Activated CD4-positive, CD25-positive, alpha-beta regulatory T cell treated with anti-CD3 and anti-CD28 coated beads, Interleukin-2, amount 50 U/mL, for 24 hours (primary cell): ENCODE results near the gene ABCA1.
"Not testable (repeated sequence)": the region's sequence is repeated elsewhere in the genome, so short reads cannot be mapped to it uniquely, and the experiment has no call there.

Source experiments
- ATAC-seq, 2 donors: fragments of 150-1000 bp; cut with Tn5 transposase; one replicate each; pipeline ENCODE4 v1.10.0; 2021; ENCODE audit warnings: mild to moderate bottlenecking in 1 of 2, moderate library complexity in 1 of 2

Gene ABCA1

GRCh38 chr9:104868303-104868686 is 59.7 kb downstream of the ABCA1 start:
- no peak for ATAC-seq

- ATAC-seq, result no peak
Observed at GRCh38 chr9:104866191-104866590, 61.8 kb downstream of the ABCA1 start.

DNA sequence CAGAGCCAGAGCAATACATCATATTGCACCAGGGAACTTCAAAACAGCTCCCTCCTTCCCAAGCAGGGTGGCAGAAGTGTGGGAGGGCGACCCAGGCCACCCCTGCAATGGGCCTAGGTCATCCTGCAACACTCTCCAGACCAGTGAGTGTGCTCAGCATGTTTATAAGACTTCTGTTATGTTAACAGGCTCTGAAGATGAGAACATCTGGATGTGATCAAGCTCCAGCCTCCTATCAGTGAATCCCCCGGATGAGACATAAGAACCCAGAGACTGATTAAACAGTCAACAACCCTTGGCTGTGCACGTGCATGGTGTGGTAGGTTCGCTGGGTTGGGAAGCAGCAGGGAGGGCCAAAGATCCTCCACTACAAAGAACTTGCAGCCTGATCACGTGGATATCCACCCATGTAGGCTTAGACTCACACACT is 63.3 kb downstream of the ABCA1 start:
- ATAC-seq, result no peak

DNA sequence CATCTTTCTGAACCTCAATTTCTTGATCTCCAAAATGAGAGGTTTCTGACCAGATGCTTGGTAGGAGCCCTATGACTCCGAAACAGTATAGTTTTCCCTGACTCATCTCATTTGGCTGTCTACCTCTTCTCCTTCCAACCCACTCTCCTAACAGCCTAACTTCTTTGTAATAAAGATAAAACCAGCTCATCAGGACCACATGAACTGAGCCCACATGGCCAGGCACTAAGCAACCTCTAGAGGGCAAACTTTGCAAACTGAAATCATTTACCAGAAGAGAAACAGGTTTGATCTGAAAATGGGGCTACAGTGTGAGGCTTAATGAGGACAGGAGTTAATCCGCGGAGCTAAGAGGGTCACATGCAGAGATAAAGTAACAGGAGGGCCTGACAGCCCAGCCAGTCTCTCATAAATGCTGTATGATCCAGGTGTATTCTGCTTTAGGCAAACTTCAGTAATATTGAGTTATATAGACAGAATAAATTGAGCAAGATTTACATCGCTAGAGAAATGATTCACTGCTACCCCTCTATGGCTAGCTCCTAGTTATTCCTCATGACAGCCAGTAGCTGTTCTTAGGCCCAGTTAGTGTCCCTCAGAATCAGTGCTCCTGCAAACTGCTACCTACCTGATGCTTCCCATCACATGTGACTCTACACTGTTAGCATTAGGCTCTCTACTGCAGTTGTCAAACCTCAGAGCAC is 64.6 kb downstream of the ABCA1 start:
- ATAC-seq, result peak; percentile 73 to 75

DNA sequence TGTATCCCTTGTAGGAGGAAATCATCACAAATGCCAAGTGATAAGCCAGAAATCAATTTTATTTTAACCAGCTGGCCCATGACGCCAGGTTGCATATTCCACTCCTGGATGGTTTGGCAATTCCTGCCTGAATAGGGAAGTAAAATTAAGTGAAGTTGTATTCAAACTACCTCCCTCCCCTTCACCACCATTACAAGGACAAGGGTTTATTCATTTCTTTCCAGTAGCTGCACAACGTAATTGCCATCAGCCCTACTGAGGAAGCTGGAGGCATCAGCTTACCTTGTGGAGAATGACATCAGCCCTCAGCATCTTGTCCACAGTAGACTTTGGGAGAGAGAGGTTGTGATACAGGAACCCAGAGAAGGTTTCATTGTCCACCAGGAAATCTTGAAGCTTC is 66.6 kb downstream of the ABCA1 start:
- ATAC-seq, result no peak

DNA sequence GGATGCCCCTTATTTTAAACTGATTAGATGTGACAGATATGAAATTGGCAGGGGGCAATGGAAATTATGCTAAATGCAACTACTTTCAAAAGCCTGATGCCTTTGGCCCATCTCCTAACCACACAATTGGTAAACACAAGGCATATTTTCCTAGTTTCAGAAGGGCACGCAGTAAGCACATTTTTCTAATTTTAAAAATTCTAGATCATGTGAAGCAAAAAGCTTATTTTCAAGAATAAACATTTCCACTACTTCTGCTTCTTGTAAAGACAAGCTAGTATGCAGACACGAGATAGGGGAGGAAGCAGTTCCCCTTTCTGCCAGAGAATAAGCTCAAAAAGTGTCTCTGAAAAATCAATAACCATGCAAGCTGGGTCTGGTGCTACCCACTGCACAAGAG is 67.7 kb downstream of the ABCA1 start:
- ATAC-seq, result no peak

DNA sequence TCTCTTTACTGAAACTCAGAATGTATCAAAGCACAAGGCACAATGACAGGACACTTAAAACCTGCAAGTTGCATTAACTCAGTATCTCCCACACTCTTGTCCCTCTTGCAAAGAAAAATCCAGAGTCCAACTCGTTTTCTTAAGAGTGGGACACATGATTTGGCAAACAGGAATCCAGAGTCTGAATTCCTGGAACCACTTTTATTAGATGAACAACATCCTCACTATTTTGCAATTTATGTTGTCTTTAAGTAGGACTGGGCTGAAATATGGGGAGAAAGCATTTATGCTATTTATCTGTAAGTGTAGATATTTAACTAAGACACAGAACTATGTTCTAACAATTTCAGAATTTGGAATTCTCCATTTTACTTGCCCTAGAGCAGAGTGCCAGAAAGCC is 69.1 kb downstream of the ABCA1 start:
- no peak for ATAC-seq

GRCh38 chr9:104858271-104858670 is 69.7 kb downstream of the ABCA1 start:
- ATAC-seq, result no peak

DNA sequence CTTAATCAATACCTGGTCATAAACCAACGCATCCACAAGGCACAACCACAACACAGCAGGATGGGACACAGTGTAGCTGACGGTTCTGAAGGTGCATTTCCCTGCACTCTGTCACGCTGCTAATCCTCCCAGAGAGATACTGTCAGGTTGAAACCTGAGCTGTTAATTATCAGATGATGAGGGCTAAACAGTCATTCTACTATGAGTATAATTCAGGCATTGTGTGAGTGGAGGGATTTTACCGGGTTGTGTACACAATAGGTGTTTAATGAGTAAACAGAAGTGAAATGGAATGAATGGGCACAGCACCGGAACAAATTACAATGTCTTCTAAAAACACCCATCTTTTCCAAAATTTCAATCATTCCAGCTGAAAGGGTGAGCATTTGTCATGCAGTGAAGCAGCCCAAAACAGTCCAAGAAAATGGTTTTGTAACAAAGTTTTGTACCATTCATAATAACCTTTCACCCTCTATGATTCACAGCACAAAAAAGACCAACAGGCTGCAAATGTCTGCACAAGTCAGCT is 71.5 kb downstream of the ABCA1 start:
- ATAC-seq, result no peak

- no peak for ATAC-seq
Observed at GRCh38 chr9:104855807-104856206, 72.1 kb downstream of the ABCA1 start.

- not testable (repeated sequence) for ATAC-seq
Observed at GRCh38 chr9:104855258-104855657, 72.7 kb downstream of the ABCA1 start.

DNA sequence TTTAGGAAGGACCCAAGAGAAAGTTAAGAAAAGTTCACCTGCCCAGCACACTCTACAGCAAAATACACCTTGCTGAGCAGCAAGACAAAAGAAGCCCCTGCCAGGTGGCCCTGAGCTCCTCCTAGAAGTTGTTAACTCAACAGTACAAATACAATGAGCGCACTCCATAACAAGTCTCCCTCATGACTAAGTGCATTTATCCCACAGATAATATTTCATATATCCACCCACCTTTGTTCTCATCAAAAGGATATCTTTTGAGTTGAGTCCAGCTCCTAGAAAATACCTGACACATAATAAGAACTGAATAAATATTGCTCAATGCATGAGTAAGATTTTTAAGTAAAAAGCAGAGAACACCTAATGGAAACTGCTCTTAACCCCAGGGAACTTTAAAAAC is 73.3 kb downstream of the ABCA1 start:
- ATAC-seq, result no peak

DNA sequence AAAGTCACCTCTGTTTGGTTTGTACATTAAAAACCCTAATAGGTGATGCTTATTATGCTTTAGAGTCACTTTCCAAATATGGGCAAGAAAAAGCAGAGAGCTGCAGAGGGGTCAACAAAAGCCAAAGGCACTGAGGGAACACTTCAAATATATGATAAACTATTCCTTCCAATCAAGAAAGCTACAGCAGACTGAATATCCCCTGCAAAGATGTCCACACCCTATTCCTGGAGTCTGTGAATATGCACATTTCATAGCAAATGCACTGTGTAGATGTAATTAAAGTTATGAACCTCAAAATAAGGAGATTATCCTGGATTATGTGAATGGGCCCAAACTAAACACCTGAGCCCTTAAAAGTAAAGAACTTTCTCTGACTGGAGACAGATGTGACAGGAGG is 74.3 kb downstream of the ABCA1 start:
- no peak for ATAC-seq

DNA sequence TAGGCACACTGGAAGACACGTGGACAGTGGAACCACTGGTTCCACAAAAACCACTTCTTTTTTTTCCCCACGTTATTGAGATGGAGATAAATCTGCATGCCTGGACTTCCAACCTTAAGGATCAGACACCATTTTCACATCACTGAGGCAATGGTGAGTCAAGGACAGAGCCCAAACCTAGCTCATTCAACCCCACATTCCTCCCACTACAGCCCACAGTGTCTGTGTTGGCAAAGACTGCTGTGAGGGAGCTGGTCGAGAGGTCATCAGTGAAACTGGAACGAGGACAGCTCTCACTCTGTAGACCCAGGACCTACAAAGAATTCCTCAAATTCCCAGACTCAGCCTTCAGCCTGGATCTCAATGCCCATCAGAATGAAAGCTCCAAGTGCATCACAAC is 74.8 kb downstream of the ABCA1 start:
- no peak for ATAC-seq

GRCh38 chr9:104851546-104851920 is 76.4 kb downstream of the ABCA1 start:
- ATAC-seq, result no peak

DNA sequence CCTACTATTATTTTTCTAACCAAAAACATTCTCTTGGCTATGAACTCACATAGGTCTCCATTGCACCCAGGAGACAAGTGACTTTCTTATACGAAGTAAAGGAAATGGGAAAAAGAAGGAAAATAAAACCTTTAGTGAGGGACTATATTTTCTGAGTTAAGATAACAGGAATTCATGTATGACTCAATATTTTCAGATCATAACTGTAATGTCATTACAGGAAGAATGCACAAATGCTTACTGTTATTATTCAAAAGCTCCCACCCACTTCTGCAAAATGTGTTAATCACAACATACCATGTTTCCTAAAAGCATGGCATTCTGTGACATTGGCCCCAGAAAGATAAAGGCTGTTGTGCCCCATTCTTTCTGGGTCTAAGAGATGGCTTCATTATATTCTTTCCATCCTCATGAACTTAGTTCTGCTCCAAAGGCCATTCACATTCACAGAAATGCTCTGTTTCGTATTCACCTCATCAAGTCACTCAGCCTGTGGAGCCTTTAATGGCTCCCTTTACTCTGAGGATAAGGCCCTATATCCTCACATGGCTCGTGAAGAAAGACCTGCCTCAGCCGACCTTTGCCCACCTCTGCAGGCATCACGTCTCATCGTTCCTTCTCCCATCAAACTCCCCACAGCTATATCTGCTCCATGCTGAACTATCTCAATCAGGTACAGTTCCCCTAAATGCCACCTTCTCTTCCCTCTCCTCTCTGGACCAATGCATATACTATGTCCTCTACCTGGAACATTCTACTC is 77.0 kb downstream of the ABCA1 start:
- no peak for ATAC-seq

DNA sequence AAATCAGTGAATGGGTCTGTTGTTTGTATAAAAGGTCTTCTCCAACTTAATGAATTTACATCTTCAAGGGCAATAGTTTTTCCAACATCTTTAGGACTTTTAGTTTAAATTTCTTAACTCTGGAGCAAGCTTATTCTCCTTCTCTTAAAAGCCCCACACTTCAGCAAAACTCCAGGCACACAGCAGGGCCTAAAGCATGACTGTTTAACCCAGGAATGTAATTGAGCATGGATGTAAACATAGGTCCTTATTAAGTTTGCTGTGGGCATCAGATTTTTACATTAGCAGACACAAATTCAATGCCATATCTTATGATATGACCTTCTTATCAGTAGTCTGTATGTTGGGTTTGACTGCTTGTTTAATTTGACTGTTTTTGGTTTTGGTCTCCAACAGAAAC is 78.9 kb downstream of the ABCA1 start:
- ATAC-seq, result no peak

DNA sequence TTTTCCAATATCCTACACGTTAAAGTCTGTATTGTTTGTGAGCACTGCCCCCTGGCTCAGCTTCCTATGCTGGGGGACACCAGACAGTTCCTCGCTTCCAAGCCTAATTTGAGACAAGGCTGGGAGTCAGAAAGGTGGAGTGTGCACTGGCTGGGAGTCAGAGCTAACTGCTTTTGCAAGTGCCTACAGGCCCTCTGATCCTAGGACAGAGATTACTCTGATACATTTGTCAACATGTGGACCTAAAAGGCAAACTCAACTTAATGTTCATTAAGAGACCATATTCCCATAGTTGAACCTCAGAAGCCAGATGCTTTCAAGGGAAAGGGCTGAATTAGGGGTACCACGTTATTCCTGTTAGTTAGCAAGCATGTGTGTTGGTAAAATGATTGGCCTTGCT is 83.2 kb downstream of the ABCA1 start:
- ATAC-seq, result no peak

GRCh38 chr9:104843644-104844240 is 84.2 kb downstream of the ABCA1 start:
- ATAC-seq, result no peak

DNA sequence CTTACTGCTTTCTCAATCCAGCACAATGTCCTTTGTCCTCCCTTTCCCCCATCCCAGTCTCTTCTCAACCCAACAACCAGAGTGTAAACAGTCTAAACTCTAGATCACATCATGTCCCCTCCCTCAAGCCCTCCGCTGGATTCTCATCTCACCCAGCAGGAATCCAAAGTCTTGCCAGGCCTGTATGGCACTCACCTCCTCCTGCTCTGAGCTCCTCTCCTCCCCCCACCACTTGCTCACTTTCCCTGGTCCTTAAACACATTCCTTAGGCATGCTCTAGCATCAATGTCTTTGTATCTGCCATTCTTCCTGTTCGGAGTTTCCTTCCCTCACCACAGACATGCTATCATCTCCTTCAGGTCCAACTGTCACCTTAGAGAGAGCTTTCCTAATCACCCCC is 85.3 kb downstream of the ABCA1 start:
- ATAC-seq, result no peak

DNA sequence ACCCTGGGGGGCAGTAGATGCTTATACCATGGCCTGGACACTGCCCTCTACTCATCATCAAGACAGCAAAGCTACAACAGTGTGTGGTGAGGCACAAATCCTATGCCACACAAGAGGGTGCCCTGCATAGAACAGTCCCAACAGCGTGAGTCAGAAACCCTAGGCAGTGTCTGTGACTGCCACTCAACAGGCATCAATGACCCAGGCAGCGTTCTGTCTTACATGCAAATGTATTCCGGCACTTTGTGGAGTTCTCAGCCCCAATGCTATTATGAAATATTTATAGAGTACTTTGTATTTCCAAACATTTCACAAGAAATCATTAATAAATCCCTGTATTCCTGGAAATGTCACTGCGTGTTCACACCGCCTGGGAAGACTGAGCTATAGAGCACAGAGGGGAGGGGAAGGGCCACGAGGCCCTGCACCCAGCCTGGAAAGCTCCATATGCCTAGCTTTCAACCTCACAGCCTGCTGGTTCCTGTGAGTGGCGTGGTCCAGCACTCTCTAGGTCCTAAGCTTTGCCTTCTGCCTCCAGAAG is 86.3 kb downstream of the ABCA1 start:
- no peak for ATAC-seq

DNA sequence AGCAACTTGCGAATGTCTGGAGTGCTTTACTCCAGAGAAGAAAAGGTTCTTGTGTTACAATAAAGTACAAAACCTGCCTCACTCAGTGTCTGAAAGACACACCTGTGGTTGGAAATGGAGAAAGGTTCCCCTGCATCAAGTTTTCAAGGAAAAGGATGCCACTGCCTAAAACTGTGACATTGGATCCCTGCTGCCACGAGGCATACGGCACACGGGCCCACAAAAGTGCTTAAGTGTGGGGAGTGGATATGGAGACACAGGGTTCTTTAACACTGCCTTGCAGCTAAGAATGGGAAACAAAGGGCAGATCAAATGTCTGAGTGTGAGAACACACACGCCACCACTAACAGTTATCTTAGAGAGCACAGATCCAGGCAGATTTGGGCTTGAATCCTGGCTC is 89.0 kb downstream of the ABCA1 start:
- no peak for ATAC-seq

DNA sequence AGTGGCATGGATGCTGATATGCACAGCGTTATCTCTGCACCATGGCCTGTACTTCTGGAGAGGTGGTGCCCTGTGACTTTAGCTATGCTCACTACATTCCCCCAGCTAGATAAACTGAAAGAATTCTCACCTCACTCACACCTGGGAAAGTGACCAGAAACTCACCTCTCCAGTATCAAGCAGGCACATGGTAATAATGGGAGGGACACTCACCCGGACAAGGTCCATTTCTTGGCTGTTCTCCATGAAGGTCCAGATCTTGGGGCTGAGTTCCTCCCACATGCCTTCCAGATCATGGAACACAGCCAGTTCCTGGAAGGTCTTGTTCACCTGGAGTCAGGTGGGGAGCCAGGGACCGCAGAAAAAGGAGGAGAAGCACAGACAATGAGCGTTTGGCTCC is 91.2 kb downstream of the ABCA1 start:
- no peak for ATAC-seq

DNA sequence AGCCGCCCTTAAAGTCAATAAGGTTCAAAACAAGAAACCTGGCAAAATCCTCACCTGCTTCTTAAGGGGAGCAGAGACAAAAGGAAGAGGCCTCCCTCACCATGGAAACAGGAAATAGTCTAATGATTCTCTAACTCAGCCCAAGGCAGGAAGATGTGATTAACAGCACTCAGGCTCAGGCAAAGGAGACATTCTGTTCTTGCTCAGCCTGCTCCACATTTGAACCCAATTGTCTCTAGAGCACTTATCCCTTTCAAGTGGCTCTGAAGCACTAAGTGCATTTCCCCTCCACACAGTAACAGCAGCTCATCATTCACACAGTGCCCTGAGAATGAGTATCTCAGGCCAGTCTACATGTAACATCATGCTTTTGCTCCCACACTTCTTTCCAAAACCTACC is 91.7 kb downstream of the ABCA1 start:
- no peak for ATAC-seq
